OCI-LY7 (cell line): ENCODE measurements around the gene ARHGAP35. TPM values are rescaled to one million over a fixed set of nuclear protein-coding genes. Genes with fewer than 3 reads are reported as not detected.
A peak's percentile ranks its signal among the peaks of the same experiment; 100 is the strongest.

Experiments used
- BruUV-seq: library from RNA; stranded (reverse); fragments of 400-500 nt; replicated peaks from 2 replicates; lab custom pipeline; 2021; lab: Mats Ljungman, UMichigan
- CTCF ChIA-PET: fragments of 300-600 bp; sonication (Branson Sonifier 250); formaldehyde crosslinking; loops from one replicate; lab custom pipeline; 2022; ENCODE audit warnings: antibody characterized with exemption; ENCODE audit not compliant: unreplicated experiment; lab: Charles Lee
- POLR2A ChIA-PET: fragments of 300-600 bp; sonication (Branson Sonifier 250); formaldehyde crosslinking; loops from one replicate; lab custom pipeline; 2022; ENCODE audit warnings: antibody characterized with exemption; lab: Charles Lee
- DNase-seq: peaks from one replicate; pipeline ENCODE4 v3.0.0-alpha.2; 2015; ENCODE audit warnings: low spot score
- H2AFZ ChIP-seq: fragments of 200-600 bp; sonication (generic), shearing (Covaris generic); 2 replicates; pipeline ENCODE4 v1.6.1; 2014; ENCODE audit warnings: mild to moderate bottlenecking, antibody characterized with exemption, low read length, moderate library complexity
- H3K27ac ChIP-seq: fragments of 200-600 bp; sonication (generic); 2 replicates; pipeline ENCODE4 v1.5.1; 2014; ENCODE audit warnings: mixed run types, low read depth, mild to moderate bottlenecking, moderate library complexity, low read length, inconsistent platforms; ENCODE audit not compliant: poor library complexity, severe bottlenecking
- H3K36me3 ChIP-seq: fragments of 200-600 bp; sonication (generic); 2 replicates; pipeline ENCODE4 v1.6.1; 2014; ENCODE audit warnings: mild to moderate bottlenecking, antibody characterized with exemption, low read length, moderate library complexity, mixed read lengths; ENCODE audit not compliant: insufficient read depth
- H3K4me1 ChIP-seq: fragments of 200-600 bp; sonication (generic); 2 replicates; pipeline ENCODE4 v1.5.1; 2014; ENCODE audit warnings: mild to moderate bottlenecking, low read length; ENCODE audit not compliant: insufficient read depth, poor library complexity, severe bottlenecking
- H3K4me2 ChIP-seq: fragments of 200-600 bp; sonication (generic); 2 replicates; pipeline ENCODE4 v1.6.1; 2014; ENCODE audit warnings: mild to moderate bottlenecking, low read length
- H3K4me3 ChIP-seq: fragments of 200-600 bp; sonication (generic); 2 replicates; pipeline ENCODE4 v1.5.1; 2014; ENCODE audit warnings: mild to moderate bottlenecking, low read depth, low read length; ENCODE audit not compliant: poor library complexity, severe bottlenecking
- H3K79me2 ChIP-seq: fragments of 200-600 bp; sonication (generic); 2 replicates; pipeline ENCODE4 v1.6.1; 2016; ENCODE audit warnings: low read depth, mild to moderate bottlenecking, low read length, moderate library complexity, mixed read lengths; ENCODE audit not compliant: insufficient read depth
- H3K9me2 ChIP-seq: fragments of 200-600 bp; sonication (generic); 2 replicates; pipeline ENCODE4 v1.6.1; 2016; ENCODE audit warnings: mild to moderate bottlenecking, low read length, mixed read lengths; ENCODE audit not compliant: insufficient read depth
- H3K9me3 ChIP-seq: fragments of 200-600 bp; sonication (generic); 2 replicates; pipeline ENCODE4 v1.6.1; 2014; ENCODE audit warnings: mild to moderate bottlenecking, mixed run types, low read length, mixed read lengths
- H4K20me1 ChIP-seq: fragments of 200-600 bp; sonication (generic); 2 replicates; pipeline ENCODE4 v1.6.1; 2014; ENCODE audit warnings: mild to moderate bottlenecking, antibody characterized with exemption, low read length, moderate library complexity, mixed read lengths; ENCODE audit not compliant: insufficient read depth
- CTCF ChIP-seq: fragments of 200-600 bp; sonication (generic); conservative IDR thresholded peaks from 2 replicates; pipeline ENCODE4 v1.5.1; 2014; ENCODE audit warnings: mild to moderate bottlenecking, antibody characterized with exemption, low read length, moderate library complexity, mixed read lengths
- EZH2phosphoT487 ChIP-seq: fragments of 200-600 bp; sonication (generic); IDR thresholded peaks from 2 replicates; pipeline ENCODE4 v1.6.1; 2018; ENCODE audit warnings: low read depth, borderline replicate concordance, mild to moderate bottlenecking, mixed run types, antibody characterized with exemption, low read length, moderate library complexity, mixed read lengths
- intact Hi-C: fragments of 100-400 bp; cut with micrococcal nuclease; formaldehyde crosslinking; loops from one replicate; pipeline ENCODE4 v1.10.0; 2022; ENCODE audit not compliant: unreplicated experiment
- total RNA-seq, 2 experiments: library from RNA; depleted of rRNA in 1 of 2; stranded (reverse); fragments of >200 nt in 1 of 2; shearing (Covaris generic) in 1 of 2; gene quantifications; 2 replicates each; pipeline ENCODE4 v1.2.3, GENCODE V29; 2014 to 2022

Gene ARHGAP35
- total RNA-seq, 2 experiments from 2014 or later = 26.5 to 42.2 TPM

GRCh38 chr19:46863818-46864629, 3.2 kb downstream of the ARHGAP35 start:
- ChIA-PET CTCF (interaction anchor here (0.6 kb wide), 1 partner anchor 47 kb away, joined by 3 read pairs; no protein-coding TSS in a partner anchor), POLR2A (interaction anchor here (0.7 to 0.9 kb wide), 2 partner anchors 268 to 406 kb away, joined by 3 read pairs; no protein-coding TSS in a partner anchor)
- Histone ChIP-seq H2AFZ (no peak overlapping the region), H3K4me2 (peak overlapping the region; percentile 80), H3K9me2 (no peaks in the 10 kb centered on the region), H3K4me1 (peaks cover 63% of the 10 kb centered on the region), H3K79me2 (peaks cover 82% of the 10 kb centered on the region), H3K36me3 (peaks cover 41% of the 10 kb centered on the region), H3K9me3 (no peaks in the 10 kb centered on the region), H4K20me1 (peaks cover 34% of the 10 kb centered on the region), H3K4me3 (peak overlapping the region; percentile 87), H3K27ac (no peak overlapping the region)
- intact Hi-C loops = loop anchor here (2.0 kb wide), 1 partner anchor 33 kb away; no protein-coding TSS in a partner anchor
- TF ChIP-seq CTCF = no peak
- no peak for TF ChIP-seq EZH2phosphoT487
- no TSS peak for BruUV-seq
- no peak for DNase-seq

- H3K27ac ChIP-seq = peak overlapping the region; percentile 7
- H3K9me2 ChIP-seq = no peaks in the 10 kb centered on the region
- no TSS peak for BruUV-seq
- no peak for DNase-seq
- no peak overlapping the region for H3K4me2 ChIP-seq
- intact Hi-C loops = no loop called here
- no peak overlapping the region for H3K4me3 ChIP-seq
- peaks cover 99% of the 10 kb centered on the region for H3K79me2 ChIP-seq
- H3K4me1 ChIP-seq = peaks cover 57% of the 10 kb centered on the region
- ChIA-PET CTCF (no interaction called here), POLR2A (interaction anchor here (0.6 to 1.0 kb wide), 3 partner anchors 9 to 1303 kb away, joined by 3 to 6 read pairs (median 3); no protein-coding TSS in a partner anchor)
- peaks cover 52% of the 10 kb centered on the region for H3K36me3 ChIP-seq
- H3K9me3 ChIP-seq = no peaks in the 10 kb centered on the region
- peaks cover 37% of the 10 kb centered on the region for H4K20me1 ChIP-seq
- H2AFZ ChIP-seq = no peak overlapping the region
- TF ChIP-seq CTCF (no peak), EZH2phosphoT487 (no peak)
Observed at GRCh38 chr19:46866407-46867136, 5.8 kb downstream of the ARHGAP35 start.
